GM18517 (cell line): Measurements from ENCODE around the gene PTPN21.
"Not testable (repeated sequence)": the region's sequence is repeated elsewhere in the genome, so short reads cannot be mapped to it uniquely, and the experiment has no call there.

Experiments used
- ATAC-seq: cut with Tn5 transposase; IDR thresholded peaks from one replicate; pipeline ENCODE4 v1.9.1; 2021; ENCODE audit warnings: mild to moderate bottlenecking, moderate library complexity; ENCODE audit not compliant: unreplicated experiment

The PTPN21 gene

GRCh38 chr14:88552876-88553275, 1.9 kb downstream of the PTPN21 start:
- ATAC-seq, result no peak

- no peak for ATAC-seq
Measured at GRCh38 chr14:88551980-88552431, 2.8 kb downstream of the PTPN21 start.

DNA sequence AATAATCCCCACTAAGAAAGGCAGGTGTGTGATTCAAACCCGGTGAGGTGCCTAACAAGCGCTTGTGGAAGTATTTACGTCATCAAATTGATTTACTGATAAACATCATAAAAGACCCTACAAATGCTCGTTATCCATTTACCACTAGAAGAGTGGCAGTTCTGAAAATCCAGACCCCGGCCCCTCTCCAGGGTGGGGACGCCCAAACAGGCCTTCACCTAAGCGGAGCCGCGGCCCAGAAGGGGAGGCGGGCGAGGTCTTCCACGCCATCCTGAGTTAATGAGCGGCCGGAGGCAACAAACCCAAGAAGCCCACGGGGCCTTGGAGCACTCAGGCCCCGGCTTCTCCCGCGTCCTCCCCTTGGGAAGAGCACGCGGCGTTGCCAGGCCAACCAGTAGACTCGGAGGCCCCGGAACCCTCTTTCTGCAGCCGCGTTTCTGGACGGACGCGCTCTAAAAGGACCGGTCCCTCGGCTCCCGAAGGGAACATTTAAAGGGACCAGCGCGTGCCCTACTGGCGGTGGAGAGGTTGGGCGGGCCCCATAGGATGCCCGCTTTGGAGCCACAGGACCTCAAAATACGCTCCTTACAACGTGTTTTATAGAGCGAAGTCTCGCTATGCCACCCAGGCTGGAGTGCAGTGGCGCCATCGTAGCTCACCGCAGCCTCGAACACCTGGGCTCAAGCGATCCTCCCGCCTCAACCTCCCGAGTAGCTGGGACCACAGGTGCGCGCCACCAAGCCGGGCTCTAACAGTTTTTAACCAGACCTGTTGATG, 3.5 kb downstream of the PTPN21 start:
- no peak for ATAC-seq

DNA sequence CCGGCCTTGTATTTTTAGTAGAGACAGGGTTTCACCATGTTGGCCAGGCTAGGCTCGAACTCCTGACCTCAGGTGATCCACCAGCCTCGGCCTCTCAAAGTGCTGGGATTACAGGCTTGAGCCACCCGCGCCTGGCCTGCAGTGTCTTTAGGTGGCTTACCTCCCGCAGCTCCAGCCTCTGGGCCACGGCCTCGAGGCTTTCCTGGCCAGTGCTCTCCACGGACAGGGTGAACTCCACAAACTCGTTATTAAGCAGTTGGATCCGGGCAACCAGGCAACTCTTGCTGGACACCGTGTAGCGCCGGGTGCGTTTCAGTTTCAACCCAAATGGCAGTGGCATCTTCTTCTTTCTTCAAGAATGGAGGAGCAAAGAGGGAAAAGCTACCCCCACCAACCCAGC, 4.7 kb downstream of the PTPN21 start:
- no peak for ATAC-seq

DNA sequence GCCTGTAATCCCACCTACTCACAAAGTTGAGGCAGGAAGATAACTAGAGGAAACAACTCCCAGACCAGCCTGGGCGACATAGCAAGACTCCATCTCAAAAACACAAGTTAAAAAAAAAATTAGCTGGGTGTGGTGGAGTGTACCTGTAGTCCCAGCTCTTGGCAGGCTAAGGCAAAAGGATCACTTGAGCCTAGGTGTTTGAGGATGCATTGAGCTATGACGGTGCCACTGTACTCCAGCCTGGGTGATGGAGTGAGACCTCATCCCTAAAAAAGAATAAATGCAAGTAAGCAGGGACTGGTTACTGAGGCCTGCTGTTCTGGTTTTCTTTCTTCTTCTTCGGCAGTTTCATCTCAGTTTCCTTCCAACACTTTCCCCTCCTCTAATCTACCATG, 7.4 kb downstream of the PTPN21 start:
- no peak for ATAC-seq

- ATAC-seq, result no peak
Measured at GRCh38 chr14:88546621-88547385, 8.0 kb downstream of the PTPN21 start.

- ATAC-seq, result no peak
Measured at GRCh38 chr14:88545256-88545655, 9.6 kb downstream of the PTPN21 start.

DNA sequence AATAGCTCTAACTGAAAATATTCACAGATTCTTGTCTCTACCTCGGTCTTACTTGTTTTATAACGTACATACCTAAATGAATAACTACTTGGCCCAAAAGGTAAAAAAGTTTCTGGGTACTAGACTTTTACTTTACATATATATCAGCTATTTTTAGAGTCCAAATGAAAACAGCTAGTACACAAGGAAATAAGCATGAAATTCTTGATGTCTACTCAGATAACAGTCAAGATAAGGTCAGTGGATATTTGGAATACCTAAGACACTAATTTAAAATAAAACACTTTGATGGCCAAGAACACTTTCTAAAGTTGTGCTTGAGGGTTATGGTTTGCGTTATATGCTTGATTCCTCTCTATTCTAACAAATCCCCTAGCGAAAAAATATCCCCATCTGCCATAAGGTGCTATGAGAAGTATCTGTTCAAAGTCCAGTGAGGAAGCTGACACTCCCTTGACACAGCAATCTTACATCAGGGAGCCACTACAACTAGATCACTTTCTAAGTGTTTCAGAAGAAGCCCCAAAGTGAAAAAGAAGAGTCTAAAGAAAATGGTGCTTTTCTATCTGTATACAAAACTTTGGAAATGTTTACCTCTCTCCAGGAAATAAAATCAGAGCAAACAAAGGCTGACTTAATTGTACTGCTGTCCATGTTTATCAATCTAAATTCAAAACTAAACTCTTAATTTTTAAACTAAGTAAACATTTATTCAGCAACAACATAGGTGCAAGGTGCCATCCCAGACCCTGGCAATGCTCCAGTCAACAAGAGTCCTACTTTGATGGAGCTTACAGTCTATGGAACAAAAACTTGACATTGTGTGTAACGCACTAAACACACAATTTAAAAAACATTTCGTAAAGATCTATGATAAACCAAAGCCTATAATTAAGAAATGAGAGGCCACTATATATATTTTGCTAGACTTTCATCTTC, 11.7 kb downstream of the PTPN21 start:
- no peak for ATAC-seq

DNA sequence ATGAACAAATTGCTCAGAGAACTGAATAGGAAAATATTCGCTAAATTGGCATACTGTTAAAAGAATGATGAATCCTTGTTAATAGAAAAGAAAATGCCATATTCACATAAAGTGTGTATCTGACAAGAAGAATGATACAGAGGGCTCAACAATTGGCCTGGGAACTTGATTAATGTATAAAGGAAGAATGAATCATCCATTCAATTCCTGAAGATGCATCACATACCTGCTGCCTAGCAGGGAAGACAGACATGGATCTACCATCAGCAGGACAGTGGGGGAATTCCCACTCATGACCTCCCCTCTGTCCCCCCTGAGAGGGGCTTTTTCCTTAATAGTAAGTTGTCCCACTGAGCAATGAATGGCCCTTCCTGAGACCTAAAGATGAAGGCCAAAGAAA, 13.5 kb downstream of the PTPN21 start:
- no peak for ATAC-seq

DNA sequence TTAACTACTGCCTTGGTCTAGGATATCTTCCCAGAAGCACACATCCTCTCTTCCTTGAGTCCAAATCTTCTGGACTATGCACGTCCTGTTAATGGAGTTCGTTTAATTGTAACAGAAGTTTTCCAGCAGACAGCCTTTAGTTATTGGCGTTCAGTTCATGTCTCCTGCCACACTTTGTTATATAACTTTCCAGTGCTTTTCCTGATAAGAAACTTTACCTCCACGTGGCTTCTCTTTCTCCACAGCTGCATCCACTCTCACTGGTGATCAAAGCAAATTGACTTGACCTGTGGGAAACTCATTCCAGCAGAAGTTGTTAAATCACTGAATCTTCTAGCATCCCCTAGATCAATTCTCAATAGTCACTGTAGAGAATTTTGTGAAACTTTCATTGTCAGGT, 19.0 kb downstream of the PTPN21 start:
- no peak for ATAC-seq

- ATAC-seq, result no peak
Measured at GRCh38 chr14:88535149-88535548, 19.7 kb downstream of the PTPN21 start.

- no peak for ATAC-seq
Measured at GRCh38 chr14:88533064-88533602, 21.7 kb downstream of the PTPN21 start.

DNA sequence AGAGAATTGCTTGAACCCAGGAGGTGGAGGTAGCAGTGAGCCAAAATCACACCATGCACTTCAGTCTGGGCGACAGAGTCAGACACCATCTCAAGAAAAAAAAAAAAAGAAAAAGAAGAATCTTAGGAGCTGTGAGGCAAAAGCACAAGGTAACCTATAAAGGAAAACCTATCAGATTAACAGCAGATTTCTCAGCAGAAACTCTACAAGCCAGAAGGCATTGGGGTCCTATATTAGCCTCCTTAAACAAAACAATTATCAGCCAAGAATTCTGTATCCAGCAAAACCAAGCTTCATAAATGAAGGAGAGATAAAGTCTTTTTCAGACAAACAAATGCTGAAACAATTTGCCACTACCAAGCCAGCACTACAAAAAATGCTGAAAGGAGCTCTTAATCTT, 24.9 kb downstream of the PTPN21 start:
- not testable (repeated sequence) for ATAC-seq

DNA sequence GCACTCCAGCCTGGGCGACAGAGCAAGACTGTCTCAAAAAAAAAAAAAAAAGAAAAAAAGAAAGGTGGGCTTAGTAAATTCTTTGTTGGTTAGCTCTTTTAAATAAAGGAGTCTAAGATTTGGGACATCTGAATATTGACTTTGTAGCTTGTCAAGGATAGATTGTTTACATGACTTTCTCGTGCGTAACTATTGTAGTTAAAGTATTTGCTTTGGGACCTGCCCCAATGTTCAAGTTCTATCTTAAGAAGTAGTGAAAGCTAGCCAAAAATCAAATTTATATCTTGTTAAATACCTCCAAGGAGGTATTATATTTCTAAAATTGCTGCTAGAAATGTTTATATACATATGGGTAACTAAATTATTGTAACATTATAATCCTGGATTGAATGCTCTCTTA, 32.4 kb downstream of the PTPN21 start:
- ATAC-seq, result no peak

GRCh38 chr14:88521818-88522217, 33.0 kb downstream of the PTPN21 start:
- ATAC-seq, result no peak

DNA sequence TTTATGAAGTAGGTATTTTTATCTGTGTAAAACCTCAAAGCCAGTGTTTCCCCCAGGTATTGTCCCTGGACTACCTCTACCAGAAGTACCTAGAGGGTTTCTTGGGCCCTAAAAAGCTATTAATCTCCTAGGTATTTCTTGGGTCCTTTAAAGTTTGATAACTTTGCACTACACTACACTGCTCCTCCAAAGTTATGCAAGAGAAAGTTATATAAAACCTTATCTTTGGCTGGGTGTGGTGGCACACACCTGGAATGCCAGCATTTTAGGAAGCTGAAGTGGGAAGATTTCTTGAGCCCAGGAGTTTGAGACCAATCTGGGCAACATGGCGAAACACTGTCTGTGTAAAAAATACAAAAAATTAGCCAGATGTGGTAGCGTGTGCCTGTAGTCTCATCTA, 34.9 kb downstream of the PTPN21 start:
- ATAC-seq, result no peak

DNA sequence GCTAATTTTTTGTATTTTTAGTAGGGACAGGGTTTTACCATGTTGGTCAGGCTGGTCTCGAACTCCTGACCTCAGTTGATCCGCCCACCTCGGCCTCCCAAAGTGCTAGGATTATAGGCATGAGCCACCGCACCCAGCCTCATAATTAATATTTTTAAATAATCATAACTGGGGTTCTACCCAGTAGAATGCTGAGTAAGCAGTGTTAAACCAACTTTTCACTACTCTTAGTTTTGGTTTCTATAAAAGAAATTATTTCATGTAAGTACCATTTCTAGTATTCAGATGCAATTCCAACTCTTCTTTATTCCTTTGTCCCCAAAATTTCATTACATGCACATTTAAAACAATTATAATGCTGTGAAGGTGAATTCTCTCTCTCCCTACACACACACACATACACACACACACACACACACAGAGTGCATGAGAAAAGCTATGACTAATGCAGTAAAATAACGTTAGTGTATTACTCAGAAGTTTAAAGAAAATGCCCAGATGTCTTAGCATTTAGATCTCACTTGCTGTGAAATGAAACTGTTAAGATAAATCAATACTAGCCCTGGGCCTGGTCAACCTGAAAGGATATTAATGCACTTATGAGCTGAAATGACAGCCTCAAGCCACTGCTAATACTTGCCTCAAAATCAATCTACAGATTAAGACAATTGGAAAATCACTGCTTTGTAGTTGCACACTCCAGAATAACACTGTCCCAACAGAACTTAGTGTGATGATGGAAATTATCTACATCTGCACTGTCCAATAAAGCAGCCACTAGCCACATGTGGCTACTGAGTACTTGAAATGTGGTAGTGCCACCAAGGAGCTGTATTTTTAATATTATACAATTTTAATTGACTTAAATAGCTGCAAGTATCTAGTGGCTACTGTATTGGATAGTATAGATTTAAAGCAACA, 36.0 kb downstream of the PTPN21 start:
- ATAC-seq, result no peak

- no peak for ATAC-seq
Measured at GRCh38 chr14:88516861-88517357, 37.9 kb downstream of the PTPN21 start.

DNA sequence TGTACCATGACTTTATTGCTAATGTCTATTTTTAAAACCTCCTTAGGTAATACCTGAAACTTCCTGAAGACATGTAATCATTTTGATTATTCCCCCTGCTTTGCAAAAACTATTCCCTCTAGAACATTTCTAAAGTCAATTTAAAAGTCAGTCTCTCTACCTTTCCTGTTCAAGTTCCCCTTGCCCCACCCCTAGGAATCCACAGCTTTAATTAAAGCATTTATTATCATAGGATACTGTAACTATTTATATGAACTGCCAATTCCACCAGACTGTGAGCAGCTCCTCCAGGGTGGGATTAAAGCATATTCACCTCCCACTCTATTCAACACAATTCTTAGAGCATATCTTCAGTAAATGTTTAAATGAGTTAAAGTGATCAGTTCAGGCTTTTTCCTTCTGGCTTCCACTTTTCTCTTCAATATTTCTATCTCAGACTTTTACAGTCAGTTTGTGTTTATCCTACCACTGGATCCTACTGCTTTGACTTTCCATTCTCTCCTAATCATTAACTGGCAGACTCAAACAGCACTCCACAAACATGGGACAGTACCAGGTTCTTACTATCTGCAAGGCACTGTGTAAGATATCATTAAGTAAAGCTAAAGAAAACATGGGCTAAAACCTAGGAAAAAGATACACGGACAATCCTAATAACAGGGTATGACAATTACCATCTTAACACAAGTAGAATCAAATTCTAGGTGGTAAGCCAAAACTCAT, 39.1 kb downstream of the PTPN21 start:
- no peak for ATAC-seq
